HG03565 (cell line): Measurements from ENCODE around the gene POTEB2.
"Not testable (repeated sequence)": the region's sequence is repeated elsewhere in the genome, so short reads cannot be mapped to it uniquely, and the experiment has no call there.

Experiments used
- ATAC-seq: cut with Tn5 transposase; IDR thresholded peaks from one replicate; pipeline ENCODE4 v1.9.1; 2021; ENCODE audit warnings: mild to moderate bottlenecking, moderate library complexity; ENCODE audit not compliant: unreplicated experiment

POTEB2 gene

GRCh38 chr15:20866214-20866613, at the start of gene POTEB2:
Gene POTEB2, minus strand, starts transcription at chr15:20866314. Its CDS starts 33 bp downstream, at chr15:20866281.
- ATAC-seq, result not testable (repeated sequence)

GRCh38 chr15:20879916-20880315, 13.8 kb upstream of the POTEB2 start:
- ATAC-seq, result not testable (repeated sequence)

- ATAC-seq, result not testable (repeated sequence)
Observed at GRCh38 chr15:20878464-20878863, 12.3 kb upstream of the POTEB2 start.

- ATAC-seq, result not testable (repeated sequence)
Observed at GRCh38 chr15:20877819-20878218, 11.7 kb upstream of the POTEB2 start.
